NCI-H2196 treated with DMSO at 0.1 percent for 48 hours (cell line): Measurements from ENCODE around the gene ACKR3.
A peak's percentile ranks its signal among the peaks of the same experiment; 100 is the strongest.

Experiments
- DNase-seq: peaks from one replicate; lab custom pipeline; 2025; ENCODE audit not compliant: unreplicated experiment; lab: John Stamatoyannopoulos, UW

ACKR3 gene

GRCh38 chr2:236569573-236569973, at the start of gene ACKR3:
Gene ACKR3 (plus strand): TSS chr2:236569825. CDS start chr2:236580466, 10,641 bp downstream.
- peak; percentile 68 for DNase-seq

GRCh38 chr2:236521556-236521955, 48.1 kb upstream of the ACKR3 start:
- no peak for DNase-seq

GRCh38 chr2:236523249-236523648, 46.4 kb upstream of the ACKR3 start:
- DNase-seq = no peak

GRCh38 chr2:236525411-236525997, 44.1 kb upstream of the ACKR3 start:
- DNase-seq = no peak

GRCh38 chr2:236526455-236527158, 43.0 kb upstream of the ACKR3 start:
- no peak for DNase-seq

GRCh38 chr2:236527159-236527630, 42.4 kb upstream of the ACKR3 start:
- no peak for DNase-seq

GRCh38 chr2:236529606-236530005, 40.0 kb upstream of the ACKR3 start:
- DNase-seq = no peak

- DNase-seq = no peak
These were observed 39.1 kb upstream of the ACKR3 start for GRCh38 chr2:236530512-236530911.

GRCh38 chr2:236531195-236531594, 38.4 kb upstream of the ACKR3 start:
- no peak for DNase-seq

- no peak for DNase-seq
These were observed 37.6 kb upstream of the ACKR3 start for GRCh38 chr2:236531996-236532395.

GRCh38 chr2:236533343-236533742, 36.3 kb upstream of the ACKR3 start:
- no peak for DNase-seq

GRCh38 chr2:236535024-236535423, 34.6 kb upstream of the ACKR3 start:
- DNase-seq = no peak

GRCh38 chr2:236536727-236537398, 32.8 kb upstream of the ACKR3 start:
- DNase-seq = no peak

- no peak for DNase-seq
These were observed 31.4 kb upstream of the ACKR3 start for GRCh38 chr2:236538242-236538641.

- DNase-seq = no peak
These were observed 28.5 kb upstream of the ACKR3 start for GRCh38 chr2:236541008-236541562.

- DNase-seq = no peak
These were observed 25.3 kb upstream of the ACKR3 start for GRCh38 chr2:236544362-236544761.

- no peak for DNase-seq
These were observed 24.4 kb upstream of the ACKR3 start for GRCh38 chr2:236545248-236545658.

- no peak for DNase-seq
These were observed 23.7 kb upstream of the ACKR3 start for GRCh38 chr2:236545814-236546480.

- DNase-seq = no peak
These were observed 23.0 kb upstream of the ACKR3 start for GRCh38 chr2:236546561-236547002.

GRCh38 chr2:236547725-236548124, 21.9 kb upstream of the ACKR3 start:
- no peak for DNase-seq
